SHP77 (cell line): Measurements from ENCODE around the gene DNAH9.

Experiments
- DNase-seq, 2 experiments: peaks; one replicate each; lab custom pipeline; 2025; lab: John Stamatoyannopoulos, UW

DNAH9 gene

DNA sequence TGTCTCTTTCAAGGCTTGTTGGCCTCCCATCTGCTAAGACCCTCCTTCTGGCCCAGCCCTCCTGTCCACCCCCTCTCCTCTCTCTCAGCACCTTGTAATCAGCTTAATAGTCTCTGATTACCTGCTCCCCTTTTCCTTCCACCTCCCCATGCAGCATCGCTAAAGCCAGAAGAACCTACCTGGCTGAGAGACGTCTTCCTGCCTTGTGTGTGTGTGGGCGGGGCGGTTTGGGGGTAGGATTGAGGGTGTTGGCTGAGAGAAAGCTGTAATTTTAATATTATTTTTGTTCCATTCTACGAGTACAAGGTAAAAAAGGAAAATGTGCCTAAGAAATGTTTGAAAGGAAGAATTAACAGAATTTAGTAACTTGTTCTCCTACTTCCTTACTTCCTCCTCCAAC is 3.4 kb downstream of the DNAH9 start:
- no peak for DNase-seq

DNA sequence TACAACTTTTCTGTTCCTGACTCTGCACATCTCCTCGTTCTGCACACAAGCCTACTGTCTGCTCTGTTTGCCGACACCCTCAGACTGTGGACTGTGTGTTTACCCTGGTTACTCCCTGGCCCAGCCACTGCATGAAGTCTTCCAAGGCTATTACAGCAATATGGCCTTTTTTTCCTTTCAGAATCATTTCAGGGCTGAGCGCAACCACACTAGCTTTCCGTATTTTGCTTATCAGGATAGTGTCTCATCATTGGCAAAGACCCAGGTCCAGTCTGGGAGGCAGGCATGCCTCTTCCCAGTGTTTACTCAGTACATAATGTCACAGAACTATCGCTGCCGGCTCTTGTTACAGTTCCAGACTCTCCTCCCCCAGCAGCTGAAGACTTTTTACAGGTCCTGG is 10.1 kb downstream of the DNAH9 start:
- peak; percentile 28 to 56 for DNase-seq

DNA sequence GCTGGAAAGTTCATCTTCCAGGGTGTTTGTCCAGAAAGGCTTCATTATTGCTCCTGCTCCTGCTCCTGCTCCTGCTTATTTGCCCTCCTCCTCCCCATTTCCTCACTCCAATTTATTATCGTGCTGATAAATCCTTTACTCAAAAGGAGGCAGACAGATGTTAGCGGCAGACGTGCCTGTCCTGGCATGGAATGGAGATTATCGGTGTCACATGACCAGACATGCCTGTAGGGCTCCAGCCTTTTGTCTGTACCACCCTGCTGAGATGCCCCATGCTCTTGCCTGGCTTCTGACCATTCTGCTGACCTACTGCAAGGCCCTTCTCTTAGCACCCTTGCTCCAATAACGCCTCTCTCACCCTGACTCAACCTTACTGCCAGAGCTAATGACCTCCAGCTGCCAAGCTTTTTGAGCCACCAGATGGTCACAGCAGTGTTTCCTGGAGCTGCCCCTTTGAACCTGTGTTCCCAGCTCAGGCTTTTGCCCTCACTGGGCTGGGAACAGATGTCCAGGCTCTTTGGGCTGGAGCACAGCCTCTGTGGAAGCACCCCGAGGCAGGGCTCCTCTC is 12.8 kb downstream of the DNAH9 start:
- DNase-seq, result no peak

DNA sequence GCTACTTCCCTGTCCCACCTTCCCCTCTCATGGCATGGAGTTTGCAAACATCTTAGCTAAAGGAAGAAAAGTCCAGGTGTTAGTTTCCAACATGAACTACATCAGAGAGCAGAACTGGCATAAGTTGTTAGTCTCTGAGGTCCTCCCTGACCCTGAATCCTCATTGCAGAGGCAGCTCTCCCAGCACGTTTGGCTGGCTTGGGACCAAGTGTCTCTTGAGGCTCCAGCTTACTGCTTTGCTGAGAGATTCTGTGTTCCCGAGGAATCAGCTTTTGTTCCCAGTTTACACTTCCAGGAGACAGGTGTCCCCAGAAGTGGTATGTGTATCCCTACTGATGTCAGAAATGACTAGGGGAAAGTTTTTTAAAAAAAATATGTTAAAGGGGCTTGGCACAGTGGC is 14.7 kb downstream of the DNAH9 start:
- no peak for DNase-seq

DNA sequence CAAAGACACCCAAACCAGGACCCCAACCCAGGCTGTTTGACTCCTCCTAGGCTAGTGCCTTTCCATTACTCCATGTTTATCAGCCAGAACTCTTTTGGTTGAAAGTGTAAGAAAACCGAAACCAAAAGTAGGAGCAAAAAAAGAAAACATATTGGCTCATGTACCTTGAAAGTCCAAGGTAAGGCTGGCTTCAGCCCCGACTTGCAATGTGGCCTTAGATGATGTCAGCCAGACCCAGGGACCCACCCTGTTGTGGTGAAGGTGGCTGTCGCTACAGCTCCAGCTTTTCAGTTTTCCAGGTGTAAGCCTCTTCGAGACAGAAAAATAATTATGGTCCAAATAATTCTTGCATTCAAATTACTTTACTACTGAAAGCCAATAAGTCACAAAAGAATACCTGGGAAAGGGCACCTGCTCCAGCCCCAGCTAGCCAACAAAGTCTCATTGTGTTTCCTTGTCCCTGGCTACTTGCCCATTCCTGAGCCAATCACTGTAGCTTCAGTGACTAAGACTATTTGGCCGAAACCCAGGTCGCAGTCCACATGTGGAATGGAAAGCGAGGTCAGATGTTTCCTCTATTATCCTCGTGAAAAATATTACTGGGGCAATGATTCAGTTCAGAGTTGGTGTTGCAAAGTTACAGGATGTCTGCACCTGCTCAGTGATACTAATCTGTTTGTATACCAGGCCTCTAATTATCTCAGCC is 20.7 kb downstream of the DNAH9 start:
- peak in 1 of 2 experiments; percentile 13 for DNase-seq

DNA sequence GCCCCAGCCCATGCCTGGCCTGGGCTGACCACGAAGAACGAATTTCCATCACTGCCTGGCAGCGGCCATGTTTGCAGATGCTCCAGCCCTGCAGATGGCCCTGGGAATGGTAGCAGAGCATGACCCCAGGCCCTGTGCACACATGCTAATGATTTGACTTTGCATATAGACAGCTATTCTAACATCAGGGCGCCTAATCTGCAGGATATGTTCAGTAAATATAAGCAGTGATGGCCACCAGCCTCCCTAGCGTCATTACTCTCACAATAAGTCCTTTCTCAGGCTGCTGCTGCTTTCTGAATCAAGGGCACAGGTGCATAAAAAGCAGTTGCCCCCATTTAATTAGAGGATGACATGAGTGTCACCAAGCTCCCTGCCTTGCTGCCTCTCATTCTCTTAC is 24.2 kb downstream of the DNAH9 start:
- DNase-seq, result no peak

DNA sequence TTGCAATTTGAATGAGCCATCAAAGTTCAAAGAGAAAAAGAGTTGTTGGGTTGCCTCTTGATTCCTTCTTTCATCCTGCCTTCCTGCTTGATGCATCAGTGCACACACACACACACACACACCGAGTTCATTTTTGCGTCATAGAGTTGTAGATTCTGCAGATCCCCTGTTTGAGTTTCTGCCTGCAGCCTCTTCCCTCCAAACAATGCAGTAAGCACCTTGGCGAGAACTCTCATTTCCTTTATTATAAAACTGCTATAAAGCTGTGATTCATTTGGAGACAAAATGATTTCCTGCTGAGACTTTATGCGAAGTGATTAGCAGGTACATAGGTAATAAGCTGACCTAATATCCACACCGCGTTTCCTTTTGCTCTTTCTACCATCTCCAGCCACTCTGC is 26.7 kb downstream of the DNAH9 start:
- no peak for DNase-seq

DNA sequence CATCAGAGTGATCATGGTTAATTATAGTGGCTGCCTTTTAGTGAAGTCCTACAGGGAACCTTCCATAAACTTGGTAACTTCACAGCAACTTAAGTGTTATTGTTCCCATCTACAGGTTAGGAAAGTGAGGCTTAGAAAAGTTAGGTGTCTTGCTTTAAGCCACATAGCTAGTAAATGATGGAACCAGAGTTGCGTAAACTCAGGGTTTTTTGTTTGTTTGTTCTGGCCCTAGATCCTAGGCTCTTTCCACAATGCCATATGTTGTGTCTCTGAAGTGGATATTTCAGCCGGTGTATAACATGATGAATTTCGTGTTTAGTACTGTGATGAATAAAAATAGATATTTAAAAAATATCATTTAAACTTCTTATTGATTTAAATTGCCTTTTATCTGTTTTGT is 27.6 kb downstream of the DNAH9 start:
- DNase-seq, result no peak

DNA sequence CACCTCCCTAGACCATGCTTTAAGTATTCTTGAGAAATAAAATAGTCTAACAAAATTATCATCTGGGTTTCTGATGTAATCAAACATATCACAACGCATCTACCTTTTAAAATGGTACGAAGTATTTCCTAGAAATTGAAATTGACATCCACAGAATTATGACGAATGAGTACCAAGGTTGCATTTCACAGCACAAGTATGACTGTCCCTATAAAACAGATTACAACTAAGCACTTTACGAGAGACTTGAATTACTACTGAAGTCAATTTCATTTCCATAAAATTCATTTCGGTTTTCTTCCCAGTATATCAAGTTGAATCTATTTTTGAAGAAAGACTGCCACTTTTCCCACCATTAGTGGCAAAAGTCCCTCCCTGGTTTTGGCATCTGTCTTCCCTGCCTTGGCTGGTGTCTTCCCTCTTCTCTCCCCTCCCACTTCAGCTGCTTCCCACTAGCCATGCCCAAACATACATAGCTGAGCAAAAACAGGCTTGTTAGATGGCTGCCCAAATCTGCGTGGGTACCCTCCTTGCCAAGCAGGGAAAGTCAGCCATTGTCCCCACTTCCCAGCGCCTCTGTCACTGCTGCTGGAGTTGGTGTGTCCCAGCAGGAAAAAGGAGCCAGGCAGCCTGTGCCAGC is 29.2 kb downstream of the DNAH9 start:
- no peak for DNase-seq

DNA sequence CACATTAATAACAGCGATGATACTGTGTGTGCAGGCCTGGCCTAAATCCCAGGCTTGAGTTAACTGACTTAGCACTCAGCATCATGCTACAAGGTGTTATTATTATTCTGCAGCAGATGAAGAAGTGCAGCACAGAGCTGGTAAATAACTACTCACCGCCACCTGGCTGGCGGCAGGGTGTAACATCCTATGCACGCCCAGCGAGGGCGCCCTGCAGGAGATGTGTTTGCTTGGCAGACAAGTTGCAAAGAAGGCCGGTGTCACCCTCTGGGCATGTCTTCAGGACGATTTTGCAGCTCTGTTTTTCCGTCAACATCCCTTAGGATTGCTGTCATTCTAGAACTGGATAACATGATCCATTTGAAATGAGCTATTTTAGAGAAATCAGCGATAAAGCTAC is 30.1 kb downstream of the DNAH9 start:
- DNase-seq, result no peak

DNA sequence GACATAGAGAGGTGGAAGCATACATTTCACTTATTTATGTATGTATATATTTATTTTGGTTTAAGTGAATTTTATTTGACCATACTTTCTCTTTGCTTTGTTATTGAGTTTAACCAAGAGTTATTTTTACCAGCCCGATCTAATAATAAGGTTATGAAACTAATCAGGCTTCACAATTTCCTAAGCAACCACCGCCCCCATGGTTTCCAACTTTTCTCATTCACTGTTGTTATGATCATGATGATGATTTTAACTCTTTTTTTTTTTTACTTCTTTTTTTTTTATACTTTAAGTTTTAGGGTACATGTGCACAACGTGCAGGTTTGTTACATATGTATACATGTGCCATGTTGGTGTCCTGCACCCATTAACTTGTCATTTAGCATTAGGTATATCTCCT is 30.6 kb downstream of the DNAH9 start:
- no peak for DNase-seq

DNA sequence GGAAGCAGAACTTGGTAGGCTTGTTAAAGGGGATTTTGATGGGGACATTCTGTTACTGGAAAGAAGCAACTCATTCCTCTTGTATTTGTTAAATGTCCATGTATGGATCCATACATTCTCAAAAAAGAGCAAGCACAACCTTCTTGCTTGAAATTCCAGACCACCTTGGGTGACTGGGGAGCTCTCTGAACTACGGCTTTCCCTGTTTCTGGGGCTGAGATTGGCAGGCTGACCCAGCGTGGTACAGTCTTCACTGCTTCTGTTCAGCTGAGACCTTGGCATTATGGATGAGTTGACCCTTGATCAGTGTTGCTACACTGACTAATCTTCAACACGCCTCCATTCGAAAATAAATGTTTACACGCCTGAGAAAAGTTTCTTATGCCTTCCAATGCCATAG is 38.5 kb downstream of the DNAH9 start:
- no peak for DNase-seq

DNA sequence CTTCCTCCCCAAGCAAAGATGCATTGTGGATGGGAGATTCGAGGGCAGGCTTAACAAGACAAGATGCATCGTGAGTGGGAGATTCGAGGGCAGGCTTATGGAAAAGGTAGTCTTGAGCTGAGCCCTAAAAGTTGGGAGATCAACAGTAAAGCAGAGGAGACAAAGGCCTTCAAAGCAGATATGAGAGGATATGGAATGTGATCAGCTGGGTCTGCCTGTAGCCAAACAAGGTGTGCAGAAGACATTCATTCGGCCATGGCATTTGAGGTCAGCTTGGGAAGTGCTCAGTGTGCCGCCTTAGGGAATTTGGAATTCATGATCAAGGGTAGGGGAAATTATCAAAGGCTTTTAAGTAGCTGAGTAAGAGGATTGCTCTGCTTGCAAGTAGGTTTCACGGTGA is 39.5 kb downstream of the DNAH9 start:
- no peak for DNase-seq

DNA sequence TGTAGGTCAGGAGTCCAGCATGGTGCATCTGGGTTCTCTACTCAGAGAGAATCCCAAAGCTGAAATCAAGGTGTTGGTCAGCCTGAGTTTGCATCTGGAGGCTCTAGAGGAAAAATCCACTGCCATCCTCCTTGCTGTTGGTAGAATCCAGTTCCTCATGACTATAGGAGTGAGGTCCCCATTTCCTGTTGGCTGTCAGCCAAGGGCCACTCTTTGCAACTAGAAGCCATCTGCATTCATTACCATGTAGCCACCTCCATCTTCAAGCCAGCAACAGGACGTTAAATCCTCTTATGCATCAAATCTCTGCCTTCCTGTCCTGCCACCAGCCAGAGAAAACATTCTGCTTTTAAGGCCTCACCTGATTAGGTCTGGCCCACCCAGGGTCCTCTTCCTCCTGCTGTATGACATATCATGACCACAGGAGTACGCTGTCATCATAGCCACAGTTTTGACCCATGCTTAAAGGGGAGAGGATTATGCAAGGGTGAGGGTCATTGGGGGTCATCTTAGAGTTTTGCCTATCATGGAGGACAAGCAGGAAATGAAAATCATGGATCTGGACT is 40.5 kb downstream of the DNAH9 start:
- DNase-seq, result no peak

DNA sequence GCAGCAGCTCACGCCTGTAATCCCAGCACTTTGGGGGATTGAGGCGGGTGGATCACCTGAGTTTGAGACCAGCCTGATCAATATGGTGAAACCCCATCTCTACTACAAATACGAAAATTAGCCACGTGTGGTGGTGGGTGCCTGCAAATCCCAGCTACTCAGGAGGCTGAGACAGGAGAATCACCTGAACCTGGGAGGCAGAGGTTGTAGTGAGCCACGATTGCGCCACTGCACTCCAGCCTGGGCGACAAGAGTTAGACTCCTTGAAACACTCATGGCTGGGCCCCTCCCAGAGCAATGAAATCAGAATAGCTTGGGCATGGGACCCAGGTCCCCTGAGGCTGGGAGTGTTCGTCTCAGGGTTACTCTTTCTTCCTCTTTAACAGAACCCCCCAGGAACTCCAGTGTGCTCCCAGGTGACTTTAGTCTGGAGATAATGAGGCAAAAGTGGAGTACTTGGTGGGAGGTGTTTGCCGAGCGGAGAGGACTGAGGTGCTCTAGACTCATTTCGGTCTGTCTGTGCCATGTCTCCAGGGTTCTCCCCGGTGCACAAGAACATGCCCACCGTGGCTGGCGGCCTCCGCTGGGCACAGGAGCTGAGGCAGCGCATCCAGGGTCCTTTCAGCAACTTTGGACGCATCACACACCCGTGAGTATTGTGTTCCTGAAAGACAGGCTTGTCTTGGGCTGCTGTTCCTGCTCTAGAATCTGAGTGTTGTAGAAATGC is 41.6 kb downstream of the DNAH9 start:
- no peak for DNase-seq

DNA sequence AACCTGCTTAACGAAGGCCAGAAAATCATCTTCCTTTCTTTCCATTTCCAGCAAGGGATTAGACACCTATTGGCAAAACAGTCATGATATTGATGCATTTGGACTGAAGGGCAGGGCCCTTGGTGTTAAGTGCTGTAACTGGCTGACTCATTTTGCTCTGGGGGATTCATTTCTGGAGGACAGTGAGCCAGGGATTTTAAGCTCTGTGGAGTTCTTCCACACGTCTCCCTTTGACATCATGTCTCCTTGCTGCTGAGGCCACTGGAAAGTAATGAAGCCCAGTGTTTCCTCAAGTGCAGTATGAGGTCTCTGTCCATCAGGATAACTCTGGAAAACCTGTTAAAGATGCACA is 42.2 kb downstream of the DNAH9 start:
- DNase-seq, result no peak

DNA sequence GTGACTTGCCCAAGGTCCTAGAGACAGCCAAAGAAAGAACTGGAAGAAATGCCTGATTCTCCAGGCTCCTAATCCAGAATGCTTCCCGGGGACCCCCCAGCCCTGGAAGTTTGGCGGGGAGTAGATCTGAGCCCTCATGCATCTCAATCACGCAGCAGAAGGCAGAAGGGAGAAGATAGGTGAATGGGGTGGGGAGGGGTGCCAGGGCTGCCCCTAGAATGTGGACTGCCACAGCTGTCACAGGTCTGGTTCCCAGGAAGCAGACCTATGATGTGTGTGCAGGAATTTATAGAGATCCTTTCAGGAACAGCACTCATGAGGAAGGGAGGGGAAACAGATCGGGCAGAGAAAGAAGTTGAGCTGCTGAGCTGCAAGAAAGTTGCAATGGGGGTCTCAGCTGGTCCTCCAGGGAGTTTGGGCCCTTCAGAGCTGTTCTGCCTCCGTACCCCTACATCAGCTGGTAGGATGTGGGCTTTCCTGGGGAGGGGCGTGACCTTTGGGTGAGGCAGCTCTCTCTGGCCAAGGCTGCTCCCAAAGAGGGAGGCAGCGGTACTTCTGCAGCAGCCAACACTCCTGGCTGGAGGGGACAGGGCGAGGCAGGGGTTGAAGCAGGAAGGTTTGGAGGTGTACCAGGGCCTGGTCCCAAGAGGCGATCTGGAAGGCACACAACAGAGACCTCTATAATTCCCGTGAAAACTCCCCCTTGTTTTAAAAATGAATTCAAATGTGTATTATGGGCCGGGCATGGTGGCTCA is 43.4 kb downstream of the DNAH9 start:
- DNase-seq, result no peak

DNA sequence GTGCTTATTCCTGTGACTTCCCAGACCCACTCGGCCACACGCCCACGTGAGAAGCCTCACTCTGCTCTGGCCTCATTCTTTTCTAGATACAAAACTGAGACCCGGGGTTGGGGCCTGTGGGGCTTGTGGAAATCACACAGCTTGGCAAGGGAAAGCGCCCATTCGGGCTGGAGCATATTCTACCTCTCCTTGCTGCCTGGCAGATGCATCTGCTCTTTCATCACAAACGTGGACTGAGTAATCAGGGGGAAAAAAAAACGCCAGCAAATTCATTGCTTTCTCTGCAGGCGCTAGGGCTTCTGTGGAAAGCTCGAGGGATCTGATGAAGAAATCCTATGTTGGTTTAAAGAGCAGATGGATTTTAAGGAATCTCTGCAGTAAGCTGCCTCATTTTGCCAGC is 44.4 kb downstream of the DNAH9 start:
- no peak for DNase-seq

DNA sequence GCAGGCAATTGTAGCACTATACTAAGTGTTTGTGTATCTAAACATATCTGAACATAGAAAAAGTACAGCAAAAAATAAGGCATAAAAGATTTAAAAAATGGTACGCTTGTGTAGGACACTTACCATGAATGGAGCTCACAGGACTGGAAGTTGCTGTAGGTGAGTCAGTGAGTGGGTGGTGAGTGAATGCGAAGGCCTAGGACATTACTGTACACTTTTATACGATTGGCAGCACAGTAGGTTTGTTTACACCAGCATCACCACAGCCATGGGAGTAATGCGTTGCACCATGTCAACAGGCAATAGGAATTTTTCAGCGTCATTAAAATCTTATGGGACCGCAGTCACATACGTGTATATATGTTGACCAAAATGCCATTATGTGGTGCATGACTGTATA is 45.6 kb downstream of the DNAH9 start:
- DNase-seq, result no peak

DNA sequence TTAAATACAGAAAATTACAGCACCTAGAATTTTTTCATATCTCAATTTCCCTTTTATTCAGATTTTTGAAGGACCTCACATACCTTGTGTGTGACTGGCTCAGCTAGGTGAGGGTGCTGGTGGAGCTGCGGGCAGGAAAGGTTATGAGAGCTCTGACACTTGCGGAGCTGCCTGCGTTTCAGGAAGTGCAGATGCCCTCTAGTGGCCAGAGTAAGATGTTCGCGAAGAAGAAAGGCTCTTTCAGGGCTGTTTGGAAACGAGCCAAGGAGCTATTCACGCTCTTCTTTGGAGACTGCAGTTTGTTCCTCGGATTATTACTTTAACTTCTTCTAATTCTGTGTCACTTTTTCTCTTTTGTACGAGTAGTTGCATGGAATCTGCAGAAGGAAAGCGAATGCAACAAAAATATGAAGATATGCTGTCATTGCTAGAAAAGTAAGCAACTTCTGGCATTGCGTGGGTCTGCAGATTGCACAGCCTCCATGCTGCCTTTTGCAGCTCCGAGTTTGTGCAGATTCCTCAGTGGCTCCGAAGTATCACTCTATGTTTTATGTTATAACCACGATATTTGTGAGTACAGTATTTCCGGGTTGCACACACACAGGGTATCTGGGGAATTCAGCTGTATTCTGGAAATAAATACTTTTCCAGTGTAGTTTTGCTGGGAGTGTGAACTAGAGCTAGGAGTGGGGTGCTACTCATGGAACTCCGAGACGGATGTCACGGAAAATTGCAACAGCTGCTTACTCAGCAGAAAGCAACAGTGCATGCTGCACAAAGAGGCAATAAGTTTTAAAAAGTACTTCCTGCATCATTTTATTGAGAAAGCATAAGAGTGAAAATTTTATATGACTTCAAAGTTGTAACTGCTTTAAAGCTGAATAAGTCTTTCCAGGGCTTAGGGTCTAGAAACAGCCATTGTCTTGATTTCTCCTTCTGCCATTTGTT is 46.3 kb downstream of the DNAH9 start:
- peak; percentile 89 to 90 for DNase-seq

DNA sequence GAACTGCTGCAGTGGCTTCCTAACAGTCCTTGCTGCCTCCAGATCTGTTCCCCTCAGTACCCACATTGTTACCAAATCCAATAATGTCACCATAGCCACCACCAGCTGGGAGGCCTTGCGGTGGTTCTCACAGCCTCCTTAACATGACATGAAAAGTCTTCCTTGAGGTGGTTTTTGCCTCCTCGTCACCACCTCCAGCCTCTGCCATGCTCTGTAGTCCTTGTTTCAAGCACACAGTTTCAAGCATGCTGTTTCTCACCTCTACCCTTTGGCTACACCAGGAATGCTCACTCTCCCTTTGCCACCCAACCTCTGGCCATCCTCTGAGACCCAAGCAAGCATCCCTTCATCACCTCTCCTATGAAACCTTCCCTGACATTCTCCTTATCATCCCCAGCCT is 47.2 kb downstream of the DNAH9 start:
- no peak for DNase-seq
